WTC11 (cell line): Measurements from ENCODE around the gene CHKB. TPM values are rescaled to one million over a fixed set of nuclear protein-coding genes. Genes with fewer than 3 reads are reported as not detected.

Source experiments
- ATAC-seq: fragments of 200-7000 bp; cut with Tn5 transposase; 2 replicates; pipeline ENCODE4 v1.10.0; 2021; ENCODE audit warnings: mild to moderate bottlenecking, moderate library complexity
- CTCF ChIA-PET: fragments of 300-600 bp; sonication (Branson Sonifier 250); formaldehyde crosslinking; loops from one replicate; lab custom pipeline; 2021; ENCODE audit warnings: antibody characterized with exemption; lab: Charles Lee
- POLR2A ChIA-PET: fragments of 350-600 bp; sonication (Branson Sonifier 250); formaldehyde crosslinking; loops from one replicate; lab custom pipeline; 2021; ENCODE audit warnings: antibody characterized with exemption; lab: Charles Lee
- DNase-seq: peaks from one replicate; pipeline ENCODE4 v3.0.0; 2021; ENCODE audit warnings: low spot score
- H3K27ac Mint-ChIP-seq: 2 replicates; pipeline ENCODE4 v1.8.0; 2021; ENCODE audit warnings: mixed read lengths
- H3K27me3 Mint-ChIP-seq: 2 replicates; pipeline ENCODE4 v1.8.0; 2021; ENCODE audit warnings: low read depth, mild to moderate bottlenecking, moderate library complexity, mixed read lengths
- H3K36me3 Mint-ChIP-seq: 2 replicates; pipeline ENCODE4 v1.8.0; 2021; ENCODE audit warnings: mixed read lengths
- H3K4me1 Mint-ChIP-seq: 2 replicates; pipeline ENCODE4 v1.8.0; 2022; ENCODE audit warnings: mixed read lengths
- H3K4me3 Mint-ChIP-seq: 2 replicates; pipeline ENCODE4 v1.8.0; 2021; ENCODE audit warnings: mild to moderate bottlenecking, moderate library complexity, mixed read lengths
- H3K9me3 Mint-ChIP-seq: 2 replicates; pipeline ENCODE4 v1.8.0; 2021; ENCODE audit warnings: mixed read lengths
- ATF1 ChIP-seq: sonication (generic); formaldehyde crosslinking; IDR thresholded peaks from 2 replicates; pipeline ENCODE4 v1.8.1; 2023; ENCODE audit warnings: mild to moderate bottlenecking, moderate library complexity, missing genetic modification reagents
- CDX4 ChIP-seq: fragments of 250-450 bp; sonication (Bioruptor Pico); IDR thresholded peaks from 2 replicates; pipeline ENCODE4 v1.9.0; 2021; ENCODE audit warnings: moderate library complexity, mild to moderate bottlenecking, inconsistent platforms, borderline replicate concordance
- CTCF ChIP-seq: fragments of 200-600 bp; IDR thresholded peaks from 2 replicates; pipeline ENCODE4 v1.8.0; 2022; ENCODE audit warnings: antibody characterized with exemption
- E2F4 ChIP-seq: sonication (generic); formaldehyde crosslinking; IDR thresholded peaks from 2 replicates; pipeline ENCODE4 v1.8.1; 2022; ENCODE audit warnings: low read depth, mild to moderate bottlenecking, moderate library complexity, missing genetic modification reagents, borderline replicate concordance
- ETV6 ChIP-seq: sonication (generic); formaldehyde crosslinking; IDR thresholded peaks from 2 replicates; pipeline ENCODE4 v1.8.1; 2022; ENCODE audit warnings: mild to moderate bottlenecking, missing genetic modification reagents
- IRF2 ChIP-seq: sonication (generic); formaldehyde crosslinking; IDR thresholded peaks from 2 replicates; pipeline ENCODE4 v1.8.0; 2022; ENCODE audit warnings: low read depth, missing genetic modification reagents, borderline replicate concordance
- NFE2L1 ChIP-seq: sonication (generic); formaldehyde crosslinking; IDR thresholded peaks from 2 replicates; pipeline ENCODE4 v1.8.1; 2023; ENCODE audit warnings: missing genetic modification reagents
- NR2C2 ChIP-seq: sonication (generic); formaldehyde crosslinking; IDR thresholded peaks from 2 replicates; pipeline ENCODE4 v1.8.0; 2022; ENCODE audit warnings: mild to moderate bottlenecking, missing genetic modification reagents
- RORB ChIP-seq: fragments of 250-450 bp; sonication (Bioruptor Pico); IDR thresholded peaks from 2 replicates; pipeline ENCODE4 v1.9.0; 2021; ENCODE audit warnings: mild to moderate bottlenecking
- SMAD4 ChIP-seq: sonication (generic); formaldehyde crosslinking; IDR thresholded peaks from 2 replicates; pipeline ENCODE4 v1.8.0; 2022; ENCODE audit warnings: mild to moderate bottlenecking, missing genetic modification reagents
- TEAD1 ChIP-seq: sonication (generic); formaldehyde crosslinking; IDR thresholded peaks from 2 replicates; pipeline ENCODE4 v1.8.0; 2022; ENCODE audit warnings: mild to moderate bottlenecking, missing genetic modification reagents
- USF1 ChIP-seq: sonication (generic); formaldehyde crosslinking; IDR thresholded peaks from 2 replicates; pipeline ENCODE4 v1.8.0; 2022; ENCODE audit warnings: mild to moderate bottlenecking, missing genetic modification reagents
- ZNF121 ChIP-seq: sonication (generic); formaldehyde crosslinking; IDR thresholded peaks from 2 replicates; pipeline ENCODE4 v1.8.0; 2023; ENCODE audit warnings: missing genetic modification reagents
- ZNF138 ChIP-seq: sonication (generic); formaldehyde crosslinking; conservative IDR thresholded peaks from 2 replicates; pipeline ENCODE4 v1.8.1; 2022; ENCODE audit warnings: mild to moderate bottlenecking, moderate library complexity, missing genetic modification reagents
- ZNF281 ChIP-seq: sonication (generic); formaldehyde crosslinking; IDR thresholded peaks from 2 replicates; pipeline ENCODE4 v1.8.0; 2023; ENCODE audit warnings: mild to moderate bottlenecking, missing genetic modification reagents
- ZNF425 ChIP-seq: fragments of 250-450 bp; sonication (Bioruptor Pico); conservative IDR thresholded peaks from 2 replicates; pipeline ENCODE4 v1.9.0; 2021; ENCODE audit warnings: mild to moderate bottlenecking
- ZNF532 ChIP-seq: fragments of 250-450 bp; sonication (Bioruptor Pico); IDR thresholded peaks from 2 replicates; pipeline ENCODE4 v1.9.0; 2021; ENCODE audit warnings: mild to moderate bottlenecking, borderline replicate concordance
- total RNA-seq: library from RNA; stranded (reverse); gene quantifications from 3 replicates; pipeline ENCODE4 v1.2.3, GENCODE V29; 2021

Gene CHKB
- total RNA-seq, 1 experiment from 2014 or later: 75.4 TPM

GRCh38 chr22:50567721-50568252, 14.9 kb downstream of the CHKB start:
- ChIA-PET CTCF (no interaction called here), POLR2A (no interaction called here)
- Mint-ChIP-seq H3K9me3 (no peaks in the 10 kb centered on the region), H3K36me3 (peaks cover 30% of the 10 kb centered on the region), H3K27ac (no peak overlapping the region), H3K4me3 (no peak overlapping the region), H3K27me3 (peaks cover 14% of the 10 kb centered on the region), H3K4me1 (peaks cover 6% of the 10 kb centered on the region)
- DNase-seq: no peak
- TF ChIP-seq USF1 (CRISPR knock-in tag) (no peak), ZNF121 (CRISPR knock-in tag) (0 out of 2 replicates have a peak, but pooled peaks have one; percentile 10)
- ATAC-seq: no peak

GRCh38 chr22:50564289-50564688, 18.4 kb downstream of the CHKB start:
- ChIA-PET CTCF (interaction anchor here (1.2 to 2.8 kb wide), 6 partner anchors 13 to 133 kb away, joined by 3 to 25 read pairs (median 10); partner anchors contain the start of genes CPT1B and SCO2), POLR2A (no interaction called here)
- H3K27ac Mint-ChIP-seq: no peak overlapping the region
- peaks cover 32% of the 10 kb centered on the region for H3K27me3 Mint-ChIP-seq
- peaks cover 10% of the 10 kb centered on the region for H3K4me1 Mint-ChIP-seq
- no peak overlapping the region for H3K4me3 Mint-ChIP-seq
- DNase-seq (no peak), ATAC-seq (no peak)
- H3K9me3 Mint-ChIP-seq: no peaks in the 10 kb centered on the region
- H3K36me3 Mint-ChIP-seq: peaks cover 6% of the 10 kb centered on the region; the same call in 1 of the 2 replicates
- TF ChIP-seq RORB (no peak), E2F4 (CRISPR knock-in tag) (no peak), NR2C2 (no peak), ETV6 (CRISPR knock-in tag) (no peak), IRF2 (no peak), CDX4 (CRISPR knock-in tag) (no peak), ZNF281 (CRISPR knock-in tag) (no peak), ZNF138 (CRISPR knock-in tag) (no peak), NFE2L1 (CRISPR knock-in tag) (no peak), ZNF425 (CRISPR knock-in tag) (no peak), CTCF (no peak), ATF1 (no peak), ZNF532 (CRISPR knock-in tag) (no peak), SMAD4 (CRISPR knock-in tag) (no peak), TEAD1 (no peak)
- TF ChIP-seq, all 79 proteins: peak for 0
